DMS153 treated with DMSO at 0.1 percent for 48 hours (cell line): Measurements from ENCODE around the gene AGAP1.

Experiments
- DNase-seq: peaks from one replicate; lab custom pipeline; 2025; ENCODE audit not compliant: unreplicated experiment; lab: John Stamatoyannopoulos, UW

Gene AGAP1

GRCh38 chr2:235703711-235704295 lies 210.0 kb downstream of the AGAP1 start:
- no peak for DNase-seq

- DNase-seq, result no peak
Observed at GRCh38 chr2:235705296-235705695, 211.5 kb downstream of the AGAP1 start.

GRCh38 chr2:235706506-235706905 lies 212.7 kb downstream of the AGAP1 start:
- no peak for DNase-seq

GRCh38 chr2:235707411-235708096 lies 213.7 kb downstream of the AGAP1 start:
- no peak for DNase-seq

GRCh38 chr2:235709124-235709813 lies 215.4 kb downstream of the AGAP1 start:
- DNase-seq, result no peak

GRCh38 chr2:235709969-235710879 lies 216.4 kb downstream of the AGAP1 start:
- no peak for DNase-seq

GRCh38 chr2:235710933-235711332 lies 217.1 kb downstream of the AGAP1 start:
- no peak for DNase-seq

- DNase-seq, result no peak
Observed at GRCh38 chr2:235711527-235711926, 217.7 kb downstream of the AGAP1 start.

GRCh38 chr2:235712176-235712575 lies 218.3 kb downstream of the AGAP1 start:
- DNase-seq, result no peak

GRCh38 chr2:235713189-235713588 lies 219.3 kb downstream of the AGAP1 start:
- no peak for DNase-seq

GRCh38 chr2:235715601-235716000 lies 221.8 kb downstream of the AGAP1 start:
- no peak for DNase-seq

GRCh38 chr2:235716875-235717496 lies 223.1 kb downstream of the AGAP1 start:
- peak; percentile 10 for DNase-seq

- no peak for DNase-seq
Observed at GRCh38 chr2:235719146-235719942, 225.5 kb downstream of the AGAP1 start.

GRCh38 chr2:235721625-235722024 lies 227.8 kb downstream of the AGAP1 start:
- no peak for DNase-seq

- DNase-seq, result no peak
Observed at GRCh38 chr2:235722869-235723268, 229.0 kb downstream of the AGAP1 start.

GRCh38 chr2:235723371-235723770 lies 229.5 kb downstream of the AGAP1 start:
- DNase-seq, result no peak

GRCh38 chr2:235723811-235724465 lies 230.1 kb downstream of the AGAP1 start:
- no peak for DNase-seq

- DNase-seq, result no peak
Observed at GRCh38 chr2:235725016-235725489, 231.2 kb downstream of the AGAP1 start.

- DNase-seq, result no peak
Observed at GRCh38 chr2:235725841-235726240, 232.0 kb downstream of the AGAP1 start.
